Measurements from ENCODE around the gene PROCR.
A peak's percentile ranks its signal among the peaks of the same experiment; 100 is the strongest.
"Not testable (repeated sequence)": the region's sequence is repeated elsewhere in the genome, so short reads cannot be mapped to it uniquely, and the experiment has no call there.

PROCR gene

GRCh38 chr20:35171753-35172433 is at the start of gene PROCR:
TSS of gene PROCR (plus strand) at chr20:35172072. CDS start at chr20:35172155, 83 bp downstream.
- no peak for DNase-seq

- no peak for DNase-seq
Observed at GRCh38 chr20:35122756-35123405, 49.0 kb upstream of the PROCR start.

- no peak for DNase-seq
Observed at GRCh38 chr20:35125753-35126152, 46.1 kb upstream of the PROCR start.

GRCh38 chr20:35129647-35130069 is 42.2 kb upstream of the PROCR start:
- no peak for DNase-seq

- no peak for DNase-seq
Observed at GRCh38 chr20:35131934-35132333, 39.9 kb upstream of the PROCR start.

- DNase-seq = no peak
Observed at GRCh38 chr20:35133031-35133430, 38.8 kb upstream of the PROCR start.

GRCh38 chr20:35133735-35134134 is 38.1 kb upstream of the PROCR start:
- DNase-seq = no peak

- no peak for DNase-seq
Observed at GRCh38 chr20:35134472-35134871, 37.4 kb upstream of the PROCR start.

GRCh38 chr20:35134880-35135279 is 37.0 kb upstream of the PROCR start:
- no peak for DNase-seq

- DNase-seq = no peak
Observed at GRCh38 chr20:35135867-35136586, 35.8 kb upstream of the PROCR start.

GRCh38 chr20:35144694-35145093 is 27.2 kb upstream of the PROCR start:
- no peak for DNase-seq

- no peak for DNase-seq
Observed at GRCh38 chr20:35145141-35145564, 26.7 kb upstream of the PROCR start.

- no peak for DNase-seq
Observed at GRCh38 chr20:35146299-35146919, 25.5 kb upstream of the PROCR start.

- peak; percentile 43 for DNase-seq
Observed at GRCh38 chr20:35146920-35147574, 24.8 kb upstream of the PROCR start, which contains the start of gene EDEM2. TSS of gene EDEM2 (minus strand) at chr20:35147336. CDS start at chr20:35147258, 78 bp downstream.

GRCh38 chr20:35147575-35148071 is 24.2 kb upstream of the PROCR start:
- DNase-seq = not testable (repeated sequence)

- DNase-seq = no peak
Observed at GRCh38 chr20:35150846-35151579, 20.9 kb upstream of the PROCR start.

GRCh38 chr20:35151736-35152135 is 20.1 kb upstream of the PROCR start:
- no peak for DNase-seq

- no peak for DNase-seq
Observed at GRCh38 chr20:35155936-35156335, 15.9 kb upstream of the PROCR start.

GRCh38 chr20:35156978-35157377 is 14.9 kb upstream of the PROCR start:
- no peak for DNase-seq

- DNase-seq = not testable (repeated sequence)
Observed at GRCh38 chr20:35160341-35160740, 11.5 kb upstream of the PROCR start.

GRCh38 chr20:35164531-35164930 is 7.3 kb upstream of the PROCR start:
- not testable (repeated sequence) for DNase-seq
